HCT116 (cell line): Measurements from ENCODE around the gene ADM5. TPM values are rescaled to one million over a fixed set of nuclear protein-coding genes. Genes with fewer than 3 reads are reported as not detected.

Experiments
- ATAC-seq: fragments of 200-7000 bp; cut with Tn5 transposase; 2 replicates; pipeline ENCODE4 v1.9.1; 2020; ENCODE audit warnings: mild to moderate bottlenecking, moderate library complexity
- BruUV-seq: library from RNA; stranded (reverse); fragments of 400-500 nt; replicated peaks from 2 replicates; lab custom pipeline; 2021; lab: Mats Ljungman, UMichigan
- CTCF ChIA-PET: fragments of 300-600 bp; sonication (Branson Sonifier 250); formaldehyde crosslinking; loops from one replicate; lab custom pipeline; 2021; ENCODE audit warnings: antibody characterized with exemption; lab: Charles Lee
- POLR2A ChIA-PET: fragments of 300-600, 350-600 bp; sonication (Branson Sonifier 250); formaldehyde crosslinking; loops from one replicate; lab custom pipeline; 2021; ENCODE audit warnings: antibody characterized with exemption; lab: Charles Lee
- RAD21 ChIA-PET, 2 experiments: fragments of 300-600 bp; sonication (Branson Sonifier 250); formaldehyde crosslinking; loops; one replicate each; lab custom pipeline; 2023; ENCODE audit warnings: low total read pairs in 2 of 2; ENCODE audit not compliant: uncharacterized antibody in 2 of 2, unreplicated experiment in 2 of 2, low non-redundant PET in 1 of 2; lab: Charles Lee
- DNase-seq: peaks from one replicate; pipeline ENCODE4 v3.0.0-alpha.2; 2010; ENCODE audit warnings: low read depth, low spot score
- H2AFZ ChIP-seq: fragments of 200-600 bp; shearing (Covaris generic), sonication (generic); 2 replicates; pipeline ENCODE4 v1.6.1; 2017; ENCODE audit warnings: low read depth, mixed run types, mixed read lengths, antibody characterized with exemption, low read length; ENCODE audit not compliant: poor library complexity, severe bottlenecking
- H3K27ac ChIP-seq: 2 replicates; pipeline ENCODE4 v1.5.1; 2012; ENCODE audit warnings: low read depth, low read length
- H3K27me3 ChIP-seq: fragments of 200-600 bp; sonication (generic); 2 replicates; pipeline ENCODE4 v1.6.1; 2016; ENCODE audit warnings: mixed run types, low read length, mixed read lengths; ENCODE audit not compliant: insufficient read depth
- H3K36me3 ChIP-seq, 2 experiments: fragments of 200-500 bp in 1 of 2; fragments of 200-600 bp in 1 of 2; sonication (Bioruptor generic) in 1 of 2; sonication (generic) in 1 of 2; 2 replicates each; pipeline versions ENCODE4 v1.5.1 to v1.6.1; 2014 to 2016; ENCODE audit warnings: low read length in 2 of 2, inconsistent platforms in 1 of 2, mixed read lengths in 1 of 2, mixed run types in 1 of 2; ENCODE audit not compliant: insufficient read depth in 2 of 2, control insufficient read depth in 1 of 2
- H3K4me1 ChIP-seq, 2 experiments: fragments of 200-600 bp in 1 of 2; sonication (generic) in 1 of 2; 2 replicates each; pipeline versions ENCODE4 v1.5.1 to v1.6.1; 2012 to 2017; ENCODE audit warnings: low read length in 2 of 2, inconsistent platforms in 1 of 2, mild to moderate bottlenecking in 1 of 2, mixed read lengths in 1 of 2, mixed run types in 1 of 2, moderate library complexity in 1 of 2; ENCODE audit not compliant: insufficient read depth in 2 of 2, control insufficient read depth in 1 of 2
- H3K4me2 ChIP-seq: fragments of 200-600 bp; sonication (generic); 2 replicates; pipeline ENCODE4 v1.6.1; 2017; ENCODE audit warnings: mixed run types, low read length, mixed read lengths
- H3K4me3 ChIP-seq, 2 experiments: fragments of 200-600 bp in 1 of 2; sonication (generic) in 1 of 2; replicated peaks in 1 of 2; 2 replicates each; pipeline ENCODE4 v1.5.1; 2011 to 2016; ENCODE audit warnings: low read length in 2 of 2, control low read depth in 1 of 2, low read depth in 1 of 2, mild to moderate bottlenecking in 1 of 2, mixed read lengths in 1 of 2, mixed run types in 1 of 2
- H3K79me2 ChIP-seq: fragments of 200-600 bp; sonication (generic); 2 replicates; pipeline ENCODE4 v1.6.1; 2017; ENCODE audit warnings: mild to moderate bottlenecking, mixed run types, low read length, moderate library complexity, mixed read lengths; ENCODE audit not compliant: insufficient read depth
- H3K9ac ChIP-seq: fragments of 200-600 bp; sonication (generic); 2 replicates; pipeline ENCODE4 v1.6.1; 2016; ENCODE audit warnings: low read length, mixed read lengths
- H3K9me2 ChIP-seq: fragments of 200-600 bp; sonication (generic), shearing (Covaris generic); 2 replicates; pipeline ENCODE4 v1.6.1; 2017; ENCODE audit warnings: mixed run types, mild to moderate bottlenecking, moderate library complexity; ENCODE audit not compliant: insufficient read depth
- H3K9me3 ChIP-seq, 2 experiments: fragments of 200-500 bp in 1 of 2; fragments of 200-600 bp in 1 of 2; sonication (Bioruptor generic) in 1 of 2; sonication (generic) in 1 of 2; 2 replicates each; pipeline ENCODE4 v1.6.1; 2014 to 2017; ENCODE audit warnings: low read length in 2 of 2, mixed read lengths in 2 of 2, inconsistent platforms in 1 of 2, low read depth in 1 of 2, mild to moderate bottlenecking in 1 of 2, mixed run types in 1 of 2, moderate library complexity in 1 of 2; ENCODE audit not compliant: control insufficient read depth in 1 of 2, insufficient read depth in 1 of 2
- H4K20me1 ChIP-seq: fragments of 200-600 bp; sonication (generic), shearing (Covaris generic); 2 replicates; pipeline ENCODE4 v1.6.1; 2017; ENCODE audit warnings: mixed run types, mild to moderate bottlenecking, moderate library complexity; ENCODE audit not compliant: insufficient read depth
- ATF3 ChIP-seq: IDR thresholded peaks from 2 replicates; pipeline ENCODE4 v1.6.1; 2012
- CBX3 ChIP-seq: IDR thresholded peaks from 2 replicates; pipeline ENCODE4 v1.6.1; 2012; ENCODE audit warnings: low read depth
- CTCF ChIP-seq, 3 experiments: fragments of 200-600 bp in 1 of 3; sonication (generic) in 1 of 3; IDR thresholded peaks in 2 of 3; conservative IDR thresholded peaks in 1 of 3; 2 replicates each; pipeline ENCODE4 v1.5.1; 2012 to 2017; ENCODE audit warnings: low read depth in 2 of 3, low read length in 2 of 3, antibody characterized with exemption in 1 of 3, borderline replicate concordance in 1 of 3, control low read depth in 1 of 3, mild to moderate bottlenecking in 1 of 3, mixed read lengths in 1 of 3, mixed run types in 1 of 3, moderate library complexity in 1 of 3; ENCODE audit not compliant: insufficient read depth in 1 of 3
- EZH2 ChIP-seq: fragments of 200-600 bp; sonication (generic); IDR thresholded peaks from 2 replicates; pipeline ENCODE4 v1.6.1; 2017; ENCODE audit warnings: antibody characterized with exemption, mixed run types
- EZH2phosphoT487 ChIP-seq: fragments of 200-600 bp; IDR thresholded peaks from 2 replicates; pipeline ENCODE4 v1.6.1; 2018; ENCODE audit warnings: antibody characterized with exemption, borderline replicate concordance
- FOSL1 ChIP-seq: IDR thresholded peaks from 2 replicates; pipeline ENCODE4 v1.6.1; 2012; ENCODE audit warnings: low read depth
- MAX ChIP-seq: IDR thresholded peaks from 2 replicates; pipeline ENCODE4 v1.6.1; 2012
- POLR2A ChIP-seq: IDR thresholded peaks from 2 replicates; pipeline ENCODE4 v1.7.0; 2011; ENCODE audit warnings: borderline replicate concordance; ENCODE audit not compliant: insufficient read depth, insufficient read length; ENCODE audit errors: extremely low read depth
- POLR2AphosphoS5 ChIP-seq: IDR thresholded peaks from 2 replicates; pipeline ENCODE4 v1.6.1; 2011; ENCODE audit warnings: mild to moderate bottlenecking, low read depth, low read length, moderate library complexity
- SIN3A ChIP-seq: IDR thresholded peaks from 2 replicates; pipeline ENCODE4 v1.6.1; 2012; ENCODE audit warnings: low read depth
- SRF ChIP-seq: IDR thresholded peaks from 2 replicates; pipeline ENCODE4 v1.6.1; 2012; ENCODE audit warnings: low read depth
- TCF7L2 ChIP-seq: IDR thresholded peaks from 2 replicates; pipeline ENCODE4 v1.7.0; 2011; ENCODE audit warnings: borderline replicate concordance, inconsistent platforms; ENCODE audit not compliant: insufficient read depth, insufficient read length; ENCODE audit errors: extremely low read depth
- YY1 ChIP-seq: IDR thresholded peaks from 2 replicates; pipeline ENCODE4 v1.6.1; 2011; ENCODE audit warnings: low read length, low read depth, moderate library complexity, mild to moderate bottlenecking; ENCODE audit not compliant: insufficient replicate concordance; ENCODE audit errors: extremely low read depth
- ZBTB33 ChIP-seq: IDR thresholded peaks from 2 replicates; pipeline ENCODE4 v1.6.1; 2011; ENCODE audit warnings: mild to moderate bottlenecking, low read length, moderate library complexity; ENCODE audit not compliant: insufficient replicate concordance; ENCODE audit errors: extremely low read depth
- intact Hi-C: fragments of 100-400 bp; cut with micrococcal nuclease; formaldehyde crosslinking; loops from 2 replicates; pipeline ENCODE4 v1.10.0; 2022
- total RNA-seq: library from RNA; stranded (reverse); gene quantifications from one replicate; pipeline ENCODE4 v1.2.1, GENCODE V29; 2021; ENCODE audit not compliant: unreplicated experiment

The ADM5 gene
- total RNA-seq, 1 experiment from 2014 or later = 12.1 TPM

DNA sequence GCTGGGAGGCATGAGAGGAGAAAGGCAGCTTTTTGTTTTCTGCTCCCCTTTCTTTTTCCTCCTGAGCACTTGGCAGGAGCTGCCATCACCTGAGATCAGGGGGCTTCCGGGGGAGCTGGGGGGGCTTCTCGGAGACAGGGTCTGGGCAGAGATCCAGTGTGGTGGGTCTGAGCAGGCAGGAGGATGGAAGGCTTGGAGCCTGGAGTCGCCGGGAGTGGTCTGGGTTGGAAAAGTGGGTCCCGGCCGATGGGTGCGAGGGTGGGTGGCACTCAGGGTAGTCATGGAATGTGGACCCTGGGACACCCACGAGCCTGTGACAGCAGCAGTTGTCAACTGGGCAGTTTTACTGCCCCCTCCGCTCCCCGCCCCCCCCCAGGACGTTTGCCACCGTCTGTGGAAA is 2.2 kb upstream of the ADM5 start:
- ChIA-PET CTCF (interaction anchor here (0.9 kb wide), 1 partner anchor 11 kb away, joined by 3 read pairs; no protein-coding TSS in a partner anchor), RAD21 (no interaction called here), POLR2A (interaction anchor here (1.0 kb wide), 1 partner anchor 31 kb away, joined by 3 read pairs; no protein-coding TSS in a partner anchor)
- BruUV-seq = no TSS peak
- Histone ChIP-seq H3K9ac (no peak overlapping the region), H3K4me2 (no peak overlapping the region), H3K9me2 (no peaks in the 10 kb centered on the region), H3K79me2 (peaks cover 37% of the 10 kb centered on the region), H3K27me3 (no peaks in the 10 kb centered on the region), H3K27ac (no peak overlapping the region), H4K20me1 (peaks cover 13% of the 10 kb centered on the region; the same call in 1 of the 2 replicates), H3K4me1 (peaks cover 0 to 26% of the 10 kb centered on the region in 2 experiments; a peak in 2 of 4 replicates), H2AFZ (no peak overlapping the region), H3K36me3 (peaks cover 35 to 46% of the 10 kb centered on the region in 2 experiments), H3K9me3 (no peaks in the 10 kb centered on the region), H3K4me3 (no peak overlapping the region)
- no peak for ATAC-seq
- intact Hi-C loops = no loop called here
- DNase-seq = no peak
- TF ChIP-seq POLR2AphosphoS5 = no peak
- TF ChIP-seq SRF = no peak
- TF ChIP-seq YY1 = no peak
- TF ChIP-seq TCF7L2 = no peak
- no peak for TF ChIP-seq POLR2A
- TF ChIP-seq ZBTB33 = no peak
- no peak for TF ChIP-seq ATF3
- no peak for TF ChIP-seq SIN3A
- no peak for TF ChIP-seq EZH2
- TF ChIP-seq MAX = no peak
- TF ChIP-seq EZH2phosphoT487 = no peak
- TF ChIP-seq CTCF (IDR thresholded peaks at IDR 0.05 in 2 of 3, conservative IDR thresholded peaks at IDR 0.05 in 1 of 3; ENCODE audit: borderline replicate concordance in 1 of 3, insufficient read depth in 1 of 3, low read depth in 2 of 3, low read length in 2 of 3) = no peak
- no peak for TF ChIP-seq FOSL1
- TF ChIP-seq CBX3 = no peak
